Liver (tissue), 3 donors: ENCODE results near the gene METTL25.

Source experiments
- CTCF ChIP-seq: fragments of 150-350 bp; IDR thresholded peaks from 2 replicates; pipeline ENCODE4 v1.5.1; 2017; ENCODE audit warnings: improper control_type of control experiment, low read depth, low read length; ENCODE audit not compliant: missing input control
- JUND ChIP-seq, 2 donors: IDR thresholded peaks; 2 replicates each; pipeline ENCODE4 v1.6.1; 2016; ENCODE audit warnings: antibody characterized with exemption in 2 of 2
- RAD21 ChIP-seq, 2 donors: IDR thresholded peaks; 2 replicates each; pipeline ENCODE4 v1.6.1; 2016; ENCODE audit warnings: antibody characterized with exemption in 2 of 2, mild to moderate bottlenecking in 2 of 2
- REST ChIP-seq: IDR thresholded peaks from 2 replicates; pipeline ENCODE4 v1.6.1; 2016; ENCODE audit warnings: antibody characterized with exemption, mild to moderate bottlenecking
- RXRA ChIP-seq, 2 donors: IDR thresholded peaks; 2 replicates each; pipeline ENCODE4 v1.6.1; 2017 to 2018; ENCODE audit warnings: antibody characterized with exemption in 2 of 2, mild to moderate bottlenecking in 1 of 2
- donor health status: healthy.
- donor health status: healthy.

- TF ChIP-seq CTCF (no peak), JUND (IDR thresholded peaks at IDR 0.05) (no peak), REST (no peak), RAD21 (IDR thresholded peaks at IDR 0.05) (no peak), RXRA (IDR thresholded peaks at IDR 0.05) (no peak)
These were observed 30.5 kb upstream of the METTL25 start for GRCh38 chr12:82327861-82328260.
